Measurements from ENCODE around the gene SORBS1. TPM values are rescaled to one million over a fixed set of nuclear protein-coding genes. Genes with fewer than 3 reads are reported as not detected.
A peak's percentile ranks its signal among the peaks of the same experiment; 100 is the strongest.

Gene SORBS1
- total RNA-seq, 1 donor from 2014 or later = 116 TPM

- peak overlapping the region; percentile 78 to 89 for H3K4me3 ChIP-seq
- TF ChIP-seq POLR2AphosphoS5 (IDR thresholded peaks at IDR 0.05; ENCODE audit: insufficient read depth in 1 of 2, low read depth in 1 of 2) (no peak), POLR2A (IDR thresholded peaks at IDR 0.05) (no peak), CTCF (IDR thresholded peaks at IDR 0.05) (no peak)
- intact Hi-C loops (cut with DNase I) = no loop called here
- H3K36me3 ChIP-seq = no peaks in the 10 kb centered on the region
- DNase-seq (ENCODE audit: extremely low spot score in 2 of 2) = no peak
- H3K27me3 ChIP-seq = no peaks in the 10 kb centered on the region
- peaks cover 61% of the 10 kb centered on the region for H3K4me1 ChIP-seq
- H3K9me3 ChIP-seq = no peaks in the 10 kb centered on the region
- peak overlapping the region; percentile 94 for H3K27ac ChIP-seq
These were observed 271.2 kb downstream of the SORBS1 start for GRCh38 chr10:95289921-95290421.

- H3K27ac ChIP-seq = peak overlapping the region; percentile 94
These were observed 271.9 kb downstream of the SORBS1 start for GRCh38 chr10:95289003-95289920.

GRCh38 chr10:95288303-95288702, 272.9 kb downstream of the SORBS1 start:
- intact Hi-C loops (cut with DNase I) = no loop called here
- peak overlapping the region; percentile 94 for H3K27ac ChIP-seq
- H3K4me1 ChIP-seq = peaks cover 60% of the 10 kb centered on the region
- no peak for DNase-seq (ENCODE audit: extremely low spot score in 2 of 2)
- H3K36me3 ChIP-seq = no peaks in the 10 kb centered on the region
- H3K27me3 ChIP-seq = no peaks in the 10 kb centered on the region
- peak overlapping the region in 1 of 2 donors; percentile 78 for H3K4me3 ChIP-seq
- H3K9me3 ChIP-seq = no peaks in the 10 kb centered on the region
- TF ChIP-seq CTCF (IDR thresholded peaks at IDR 0.05) (no peak), POLR2AphosphoS5 (IDR thresholded peaks at IDR 0.05; ENCODE audit: insufficient read depth in 1 of 2, low read depth in 1 of 2) (no peak), POLR2A (IDR thresholded peaks at IDR 0.05) (no peak)

More at GRCh38 chr10:95289003-95289920, 271.9 kb downstream of the SORBS1 start:
- no peaks in the 10 kb centered on the region for H3K36me3 ChIP-seq
- peak overlapping the region; percentile 78 to 89 for H3K4me3 ChIP-seq
- H3K4me1 ChIP-seq = peaks cover 60% of the 10 kb centered on the region
- DNase-seq (ENCODE audit: extremely low spot score in 2 of 2) = peak in 1 of 2 donors; percentile 87
- no peak for TF ChIP-seq POLR2AphosphoS5 (IDR thresholded peaks at IDR 0.05; ENCODE audit: insufficient read depth in 1 of 2, low read depth in 1 of 2)
- TF ChIP-seq CTCF (IDR thresholded peaks at IDR 0.05) = no peak
- no peak for TF ChIP-seq POLR2A (IDR thresholded peaks at IDR 0.05)
- no peaks in the 10 kb centered on the region for H3K9me3 ChIP-seq
- intact Hi-C loops (cut with DNase I) = no loop called here
- H3K27me3 ChIP-seq = no peaks in the 10 kb centered on the region

- intact Hi-C loops (cut with DNase I) = no loop called here
These were observed 273.9 kb downstream of the SORBS1 start for GRCh38 chr10:95287281-95287680.

More at GRCh38 chr10:95287281-95287680, 273.9 kb downstream of the SORBS1 start:
- TF ChIP-seq POLR2AphosphoS5 (IDR thresholded peaks at IDR 0.05; ENCODE audit: insufficient read depth in 1 of 2, low read depth in 1 of 2) (no peak), CTCF (IDR thresholded peaks at IDR 0.05) (no peak), POLR2A (IDR thresholded peaks at IDR 0.05) (no peak)
- no peaks in the 10 kb centered on the region for H3K27me3 ChIP-seq
- H3K9me3 ChIP-seq = no peaks in the 10 kb centered on the region
- DNase-seq (ENCODE audit: extremely low spot score in 2 of 2) = peak in 1 of 2 donors; percentile 32
- no peaks in the 10 kb centered on the region for H3K36me3 ChIP-seq
- peaks cover 69% of the 10 kb centered on the region for H3K4me1 ChIP-seq
- H3K27ac ChIP-seq = peak overlapping the region; percentile 94
- no peak overlapping the region for H3K4me3 ChIP-seq
